Heart left ventricle (tissue), 16 donors: Measurements from ENCODE around the gene RASSF5. TPM values are rescaled to one million over a fixed set of nuclear protein-coding genes. Genes with fewer than 3 reads are reported as not detected.
A peak's percentile ranks its signal among the peaks of the same experiment; 100 is the strongest.

Experiments used
- ATAC-seq, 4 donors: fragments of 200-7000 bp; cut with Tn5 transposase; one replicate each; pipeline ENCODE4 v1.9.1; 2020 to 2022; ENCODE audit warnings: moderate library complexity in 4 of 4, mild to moderate bottlenecking in 3 of 4, moderate number of reproducible peaks in 1 of 4
- DNase-seq, 5 donors: peaks; one replicate each; pipeline ENCODE4 v3.0.0-alpha.2; 2020
- H3K27ac ChIP-seq, 12 donors: fragments of 200-600 bp; sonication (generic) in 4 of 12; one replicate each; pipeline versions ENCODE4 v1.5.0 to v1.8.0; 2016 to 2022; ENCODE audit warnings: mild to moderate bottlenecking in 2 of 12
- H3K27me3 ChIP-seq, 9 donors: fragments of 200-600 bp; sonication (generic) in 2 of 9; one replicate each; pipeline versions ENCODE4 v1.5.1 to v1.8.0; 2016 to 2022; ENCODE audit warnings: mild to moderate bottlenecking in 3 of 9
- H3K36me3 ChIP-seq, 9 donors: fragments of 200-600 bp; sonication (generic) in 2 of 9; one replicate each; pipeline versions ENCODE4 v1.5.0 to v1.8.0; 2018 to 2022; ENCODE audit warnings: mild to moderate bottlenecking in 2 of 9
- H3K4me1 ChIP-seq, 12 donors: fragments of 200-600 bp; sonication (generic) in 4 of 12; one replicate each; pipeline versions ENCODE4 v1.5.0 to v1.8.0; 2016 to 2022; ENCODE audit warnings: mild to moderate bottlenecking in 3 of 12
- H3K4me3 ChIP-seq, 12 donors: fragments of 200-600 bp; sonication (generic) in 4 of 12; one replicate each; pipeline versions ENCODE4 v1.5.0 to v1.8.0; 2017 to 2022; ENCODE audit warnings: mild to moderate bottlenecking in 9 of 12, moderate library complexity in 4 of 12
- H3K9me3 ChIP-seq, 12 donors: fragments of 200-600 bp; sonication (generic) in 4 of 12; one replicate each; pipeline versions ENCODE4 v1.5.0 to v1.8.0; 2016 to 2022; ENCODE audit warnings: mild to moderate bottlenecking in 1 of 12
- POLR2A ChIP-seq, 2 donors: fragments of 450-650 bp; IDR thresholded peaks; one replicate each; pipeline ENCODE4 v1.6.1; 2017; ENCODE audit warnings: antibody characterized with exemption in 2 of 2, mild to moderate bottlenecking in 2 of 2, moderate library complexity in 2 of 2
- WGBS, 4 donors: extraction: QIAGEN DNeasy Blood & Tissue Kit in 2 of 4; methylation state at CpG; one replicate each; pipeline versions ENCODE4 v1.1.5 to v1.1.7; 2013 to 2018; 5-methylcytosine and 5-hydroxymethylcytosine counted together
- intact Hi-C, 10 donors: fragments of 100-400 bp; cut with DNase I; formaldehyde crosslinking; loops; one replicate each; pipeline versions ENCODE4 v1.11.1 to v1.14.2; 2022
- polyA plus RNA-seq, 2 donors: library from polyadenylated mRNA; stranded (reverse); fragments of 200-250 nt; gene quantifications; one replicate each; pipeline ENCODE4 v1.2.3, GENCODE V29; 2013
- total RNA-seq, 9 donors: library from RNA; depleted of rRNA in 2 of 9; stranded (reverse); fragments of >200 nt in 2 of 9; fragmentation: NEBNext Ultra II Directional in 3 of 9; extraction: Animal tissue kit (Norgen Biotek cat#: 25700) in 3 of 9; gene quantifications; one replicate each; pipeline versions ENCODE4 v1.1.0 to v1.2.4, GENCODE V29; 2016 to 2023
- TF ChIP-seq, protein P1 (sequence below), 12 donors: fragments of 200-600 bp; sonication (generic) in 4 of 12; IDR thresholded peaks; one replicate each; pipeline versions ENCODE4 v1.5.0 to v1.8.0; 2018 to 2022; ENCODE audit warnings: antibody characterized with exemption in 12 of 12, mild to moderate bottlenecking in 5 of 12
- donor health status: ischemic (EF 13 %, LVEDD 7.1; RV severe dilation, severe dysfunction).
- donor health status: healthy with polysubstance abuse.
- donor health status: DM: no; HTN: yes; CAD: no.
- donor health status: DM: no; HTN: no; CAD: no.
- donor health status: ischemic (EF 25% LVEDD 6.9; RV normal size, moderate dysfunction).
- donor health status: ischemic (EF 25% LVEDD 5.7; RV mildly dilated, moderate dysfunction).
- donor health status: healthy.
- donor health status: DM: yes; HTN: yes; CAD: no.
- donor health status: ischemic (EF 35%, LVEDD 5.7; RV mildly dilated, moderate dysfunction).
- donor health status: nonischemic (EF 11% LVEDD 7.7; RV severe dilation, severe dysfunction).
- donor health status: DM: yes; HTN: yes; CAD: no.
- donor health status: PGD.
- donor health status: ischemic (EF 29% LVEDD 5.4; RV normal size, mild dysfunction).
- donor health status: nonischemic (EF 23%, LVEDD 6.1; RV moderate dilation, normal function).

The RASSF5 gene
- total and polyA plus RNA-seq, 11 donors: 1.3 to 27.4 (median 5.6) TPM

DNA sequence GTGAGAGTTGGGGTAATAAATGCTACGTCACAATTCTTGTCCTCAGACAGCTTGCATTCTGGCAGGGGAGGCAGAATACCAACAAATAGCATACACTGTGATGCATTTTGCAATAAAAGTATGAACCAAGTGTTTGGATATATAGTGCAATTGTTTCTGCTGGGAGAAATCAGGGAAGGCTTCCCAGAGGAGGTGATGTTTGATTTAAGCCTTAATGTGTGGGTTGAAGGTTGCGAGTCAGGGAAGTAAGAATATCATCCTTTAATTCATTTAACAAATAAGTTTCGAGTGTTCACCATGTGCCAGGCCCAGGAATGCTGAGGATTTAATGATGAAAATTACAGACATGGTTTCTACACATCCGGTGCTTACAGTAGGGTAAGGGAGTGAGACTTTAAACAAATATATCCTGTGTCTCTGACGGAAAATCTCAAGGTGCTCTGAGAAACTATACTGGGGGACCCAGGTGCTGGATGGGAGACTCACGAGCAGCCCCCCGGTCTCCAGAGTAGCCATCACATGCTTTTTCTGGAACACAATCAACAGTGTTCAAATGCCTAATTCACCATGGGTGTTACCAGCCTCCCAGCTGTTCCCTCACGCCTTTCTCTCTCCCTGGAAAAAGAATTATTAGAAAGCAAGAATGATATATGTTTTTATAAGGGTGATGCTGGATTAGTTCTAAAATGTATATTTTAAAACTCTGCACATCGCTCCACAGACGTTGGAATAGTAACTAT is 31.7 kb downstream of the RASSF5 start:
- DNase-seq (no peak), ATAC-seq (no peak)
- H3K36me3 ChIP-seq: no peaks in the 10 kb centered on the region
- no peaks in the 10 kb centered on the region for H3K27me3 ChIP-seq
- no peak overlapping the region for H3K27ac ChIP-seq
- TF ChIP-seq, protein P1, sequence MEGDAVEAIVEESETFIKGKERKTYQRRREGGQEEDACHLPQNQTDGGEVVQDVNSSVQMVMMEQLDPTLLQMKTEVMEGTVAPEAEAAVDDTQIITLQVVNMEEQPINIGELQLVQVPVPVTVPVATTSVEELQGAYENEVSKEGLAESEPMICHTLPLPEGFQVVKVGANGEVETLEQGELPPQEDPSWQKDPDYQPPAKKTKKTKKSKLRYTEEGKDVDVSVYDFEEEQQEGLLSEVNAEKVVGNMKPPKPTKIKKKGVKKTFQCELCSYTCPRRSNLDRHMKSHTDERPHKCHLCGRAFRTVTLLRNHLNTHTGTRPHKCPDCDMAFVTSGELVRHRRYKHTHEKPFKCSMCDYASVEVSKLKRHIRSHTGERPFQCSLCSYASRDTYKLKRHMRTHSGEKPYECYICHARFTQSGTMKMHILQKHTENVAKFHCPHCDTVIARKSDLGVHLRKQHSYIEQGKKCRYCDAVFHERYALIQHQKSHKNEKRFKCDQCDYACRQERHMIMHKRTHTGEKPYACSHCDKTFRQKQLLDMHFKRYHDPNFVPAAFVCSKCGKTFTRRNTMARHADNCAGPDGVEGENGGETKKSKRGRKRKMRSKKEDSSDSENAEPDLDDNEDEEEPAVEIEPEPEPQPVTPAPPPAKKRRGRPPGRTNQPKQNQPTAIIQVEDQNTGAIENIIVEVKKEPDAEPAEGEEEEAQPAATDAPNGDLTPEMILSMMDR (IDR thresholded peaks at IDR 0.05): no peak
- TF ChIP-seq POLR2A (IDR thresholded peaks at IDR 0.05): no peak
- H3K4me3 ChIP-seq: no peak overlapping the region
- WGBS, 4 donors: 84 to 88% (median 87%) methylated on average over 10 of the region's 10 CpGs
- no peaks in the 10 kb centered on the region for H3K9me3 ChIP-seq
- intact Hi-C loops: loop anchor here in 1 of 10 donors (5.0 kb wide), 1 partner anchor 42 kb away; no protein-coding TSS in a partner anchor
- peaks cover 0 to 18% (median 9%) of the 10 kb centered on the region in 12 donors for H3K4me1 ChIP-seq

DNA sequence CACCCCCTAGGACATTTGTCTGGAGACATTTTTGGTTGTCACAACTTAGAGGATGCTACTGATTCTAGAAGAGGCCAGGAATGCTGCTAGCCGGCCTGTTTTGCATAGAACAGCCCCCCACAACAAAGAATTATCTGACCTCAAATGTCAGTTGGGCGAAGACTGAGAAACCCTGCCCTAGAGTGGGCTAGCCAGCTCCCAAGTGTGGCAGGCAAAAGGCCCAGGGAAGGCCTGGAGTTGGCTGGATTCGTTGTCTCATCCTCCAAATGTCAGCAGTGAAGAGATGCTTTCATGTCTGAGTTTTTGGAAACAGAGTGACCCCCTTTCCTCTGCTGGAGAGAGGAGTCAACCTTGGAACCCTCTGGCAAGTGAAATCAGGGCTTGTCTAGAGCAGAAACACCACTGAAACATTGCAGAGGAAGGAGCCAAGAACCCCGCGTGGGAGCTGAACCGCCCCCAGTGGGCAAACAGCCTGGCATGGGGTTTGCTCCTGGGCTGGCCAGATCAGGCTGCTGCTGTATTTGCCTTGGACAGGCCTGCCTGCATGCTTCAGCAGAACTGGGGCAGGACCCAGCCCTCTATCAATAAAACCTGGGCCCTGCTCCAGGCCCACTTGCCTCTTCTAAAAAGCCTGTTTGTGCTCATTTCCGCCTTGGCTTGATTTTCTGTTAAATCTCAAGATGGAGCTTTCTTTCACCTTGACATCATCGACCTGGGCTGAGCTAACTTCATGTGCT is 32.9 kb downstream of the RASSF5 start:
- intact Hi-C loops: loop anchor here in 8 of 10 donors (2.0 to 10.0 kb wide), 4 partner anchors 33 to 48 kb away; partner anchors contain the start of gene RASSF5 (in 2 of the 8)
- ATAC-seq (peak in 3 of 4 donors; percentile 57 to 81 (median 77)), DNase-seq (peak in 3 of 5 donors; percentile 25 to 55 (median 28))
- 60 to 78% (median 74%) methylated on average over 7 to 8 of the region's 8 CpGs for WGBS, 4 donors
- Histone ChIP-seq H3K27me3 (no peaks in the 10 kb centered on the region), H3K4me3 (no peak overlapping the region), H3K9me3 (no peaks in the 10 kb centered on the region), H3K27ac (peak overlapping the region in 5 of 12 donors; percentile 24 to 41 (median 31)), H3K4me1 (peaks cover 0 to 18% (median 9%) of the 10 kb centered on the region in 12 donors), H3K36me3 (no peaks in the 10 kb centered on the region)
- TF ChIP-seq, protein P1 (IDR thresholded peaks at IDR 0.05): no peak
- no peak for TF ChIP-seq POLR2A (IDR thresholded peaks at IDR 0.05)

DNA sequence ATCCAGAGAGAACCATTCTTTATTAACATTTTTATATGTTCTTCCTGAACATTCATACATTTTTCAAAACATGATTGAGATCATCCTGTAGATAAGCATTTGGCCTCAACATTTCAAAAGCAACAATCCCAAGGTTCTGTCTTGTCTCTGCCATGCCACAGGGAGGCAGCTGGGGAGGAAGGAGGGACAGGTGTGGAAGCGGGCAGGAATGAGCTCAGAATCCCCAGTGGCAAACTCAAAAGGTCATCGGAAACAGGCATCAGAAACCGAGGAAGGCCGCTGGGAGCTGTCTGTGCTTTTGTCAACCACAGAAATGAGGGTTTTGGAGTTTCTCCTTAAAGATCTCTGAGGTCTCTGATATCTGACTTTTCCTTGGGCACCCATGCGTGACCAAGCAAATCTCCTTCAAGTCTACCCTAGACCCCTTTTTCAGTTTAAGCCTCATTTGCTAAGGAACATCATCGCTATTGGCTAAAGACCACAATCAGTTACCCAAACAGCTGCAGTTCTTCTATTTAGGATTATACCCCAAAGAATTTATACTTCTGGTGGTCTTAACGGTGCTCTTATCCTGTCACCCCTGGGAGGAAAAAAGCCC is 34.0 kb downstream of the RASSF5 start:
- no peaks in the 10 kb centered on the region for H3K9me3 ChIP-seq
- H3K36me3 ChIP-seq: no peaks in the 10 kb centered on the region
- TF ChIP-seq, protein P1 (IDR thresholded peaks at IDR 0.05): no peak
- TF ChIP-seq POLR2A (IDR thresholded peaks at IDR 0.05): no peak
- ATAC-seq (no peak), DNase-seq (no peak)
- intact Hi-C loops: loop anchor here in 8 of 10 donors (2.0 to 10.0 kb wide), 4 partner anchors 34 to 49 kb away; partner anchors contain the start of gene RASSF5 (in 2 of the 8)
- H3K4me3 ChIP-seq: no peak overlapping the region
- whole genome bisulfite sequencing, 4 donors: 90 to 92% (median 91%) methylated on average over 7 of the region's 7 CpGs
- peak overlapping the region in 2 of 12 donors; percentile 31 to 41 for H3K27ac ChIP-seq
- H3K4me1 ChIP-seq: peaks cover 0 to 18% (median 9%) of the 10 kb centered on the region in 12 donors
- H3K27me3 ChIP-seq: no peaks in the 10 kb centered on the region
